T1000 (cell line): ENCODE measurements around the gene MRC1.
A peak's percentile ranks its signal among the peaks of the same experiment; 100 is the strongest.

Experiments used
- DNase-seq: peaks from one replicate; lab custom pipeline; 2025; ENCODE audit warnings: mixed read lengths; lab: John Stamatoyannopoulos, UW

Gene MRC1

DNA sequence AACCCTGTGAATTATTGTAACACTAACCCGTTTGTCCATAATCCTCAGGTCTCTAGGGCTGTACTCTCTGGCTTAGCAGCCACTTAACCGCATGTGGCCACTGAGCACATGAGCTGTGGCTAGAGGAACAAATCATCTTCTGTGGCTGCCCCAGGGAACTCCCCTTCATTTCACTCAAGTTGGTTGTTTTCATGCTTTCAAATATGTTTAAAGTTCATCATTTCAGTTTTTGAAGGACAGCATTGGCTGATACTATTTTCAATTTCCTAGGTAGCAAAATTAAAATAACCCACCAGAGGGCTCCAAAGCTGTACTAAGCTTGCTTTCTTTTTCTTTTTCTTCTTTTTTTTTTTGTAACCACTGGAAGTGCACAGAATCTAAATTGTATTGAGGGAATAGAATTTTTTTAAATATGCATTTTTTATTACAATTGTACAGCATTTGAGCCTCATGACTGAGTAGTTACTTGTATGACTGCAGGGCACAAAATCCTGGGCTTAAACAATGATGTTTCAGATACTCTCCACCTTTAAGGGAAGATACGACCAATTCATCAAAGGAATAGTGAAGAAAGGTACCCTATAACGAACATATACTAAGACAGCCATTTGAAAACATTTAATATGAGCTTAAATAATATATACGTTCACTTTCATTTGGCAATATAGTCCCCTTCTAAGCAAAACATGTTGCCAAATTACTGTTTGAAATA, 38.6 kb downstream of the MRC1 start:
- DNase-seq = peak; percentile 88

DNA sequence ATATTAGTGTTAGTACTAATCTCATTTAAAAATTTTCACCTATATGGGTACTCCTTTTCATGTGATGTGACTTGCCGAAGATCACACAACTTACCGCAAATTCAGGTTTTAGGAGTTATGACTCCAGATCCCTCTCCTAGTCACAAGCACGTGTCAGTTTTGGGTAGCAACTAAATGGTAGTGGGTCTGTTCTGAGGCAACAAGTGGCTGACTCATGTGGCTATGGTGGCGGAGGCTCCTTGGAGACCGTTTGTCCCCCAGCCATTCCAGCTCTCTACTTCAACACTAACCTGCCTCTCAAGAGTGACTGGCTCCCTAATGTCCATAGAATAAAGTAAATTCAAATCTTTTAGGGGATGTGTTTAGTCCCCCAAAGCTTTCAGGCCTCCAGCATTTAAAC, 39.5 kb downstream of the MRC1 start:
- no peak for DNase-seq

DNA sequence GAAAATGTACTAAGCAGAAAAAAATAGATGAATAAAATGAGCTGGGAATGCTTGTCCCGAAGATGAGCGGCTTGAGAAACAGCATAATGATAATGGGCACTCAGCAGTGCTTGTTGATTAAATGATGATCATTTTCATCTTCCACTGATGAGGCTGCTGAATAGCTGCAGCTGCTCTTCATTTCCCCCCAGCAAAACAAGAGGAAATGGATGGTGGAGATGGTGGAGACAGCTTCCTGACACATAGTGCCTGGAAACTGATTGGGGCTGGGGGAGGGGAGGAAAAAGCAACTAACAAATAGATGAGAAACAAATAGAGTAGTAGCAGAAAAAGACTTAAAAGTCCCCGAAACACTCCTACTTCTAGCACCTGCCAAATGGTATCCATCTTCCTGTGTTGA, 41.4 kb downstream of the MRC1 start:
- DNase-seq = no peak

DNA sequence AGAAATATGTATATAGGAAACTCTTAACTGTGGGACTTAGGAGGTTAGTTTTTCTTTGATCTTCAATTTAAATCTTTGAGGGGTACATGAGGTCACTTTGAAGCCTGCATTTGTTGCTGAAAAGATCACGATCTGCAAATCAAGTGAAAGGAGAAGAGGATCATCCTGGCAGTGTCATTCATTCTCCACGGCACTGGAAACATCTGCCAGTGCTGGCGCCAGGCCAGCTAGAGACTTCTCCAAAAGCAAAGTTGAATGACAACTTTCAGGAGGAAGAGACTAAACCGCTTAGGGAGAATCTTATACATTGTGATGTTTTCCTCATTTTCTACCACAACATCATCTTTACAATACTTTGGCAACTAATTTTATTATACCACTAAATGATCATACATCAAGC, 42.5 kb downstream of the MRC1 start:
- DNase-seq = no peak

DNA sequence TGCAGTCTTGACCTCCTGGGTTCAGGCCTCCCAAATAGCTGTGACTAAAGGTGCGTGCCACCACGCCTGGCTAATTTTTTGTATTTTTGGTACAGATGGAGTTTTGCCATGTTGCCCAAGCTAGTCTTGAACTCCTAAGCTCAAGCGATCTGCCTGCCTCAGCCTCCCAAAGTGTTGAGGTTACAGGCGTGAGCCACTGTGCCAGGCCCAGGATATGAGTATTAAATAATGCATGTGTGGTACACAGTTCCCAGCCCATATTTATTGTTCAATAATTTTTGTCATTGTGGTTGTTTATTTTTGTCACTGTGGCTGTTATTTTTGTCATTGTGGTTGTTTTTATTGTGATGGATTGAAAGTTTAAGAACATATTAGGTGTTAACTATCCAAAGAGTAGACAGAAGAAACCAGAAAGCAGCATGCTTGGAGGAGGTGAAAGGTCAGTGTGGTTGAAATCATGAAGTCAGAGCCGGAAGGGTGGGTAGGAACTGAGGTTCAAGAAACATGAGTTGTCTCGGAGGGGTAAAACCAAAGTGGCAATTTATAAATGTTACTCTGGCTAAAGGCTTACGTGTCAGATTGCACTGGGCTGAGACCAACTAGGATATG, 45.0 kb downstream of the MRC1 start:
- DNase-seq = no peak

DNA sequence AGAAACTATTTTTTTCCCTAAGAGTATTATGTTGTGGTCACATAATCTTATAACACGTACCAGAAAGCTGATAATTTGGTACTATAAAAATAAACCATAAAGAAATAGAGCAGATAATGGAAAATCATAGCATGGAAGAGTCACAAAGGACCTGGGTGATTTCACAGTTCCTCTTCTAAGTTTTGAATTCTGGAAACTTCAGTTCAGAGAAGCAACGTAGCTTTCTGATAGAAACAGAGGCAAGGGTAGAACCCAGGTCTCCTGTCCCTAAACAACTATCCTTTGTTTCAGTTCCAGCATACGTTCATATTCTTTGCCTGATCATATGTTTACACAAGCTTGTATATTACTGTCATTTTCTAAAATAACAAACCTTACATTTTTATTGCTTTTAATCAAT, 47.9 kb downstream of the MRC1 start:
- DNase-seq = no peak

DNA sequence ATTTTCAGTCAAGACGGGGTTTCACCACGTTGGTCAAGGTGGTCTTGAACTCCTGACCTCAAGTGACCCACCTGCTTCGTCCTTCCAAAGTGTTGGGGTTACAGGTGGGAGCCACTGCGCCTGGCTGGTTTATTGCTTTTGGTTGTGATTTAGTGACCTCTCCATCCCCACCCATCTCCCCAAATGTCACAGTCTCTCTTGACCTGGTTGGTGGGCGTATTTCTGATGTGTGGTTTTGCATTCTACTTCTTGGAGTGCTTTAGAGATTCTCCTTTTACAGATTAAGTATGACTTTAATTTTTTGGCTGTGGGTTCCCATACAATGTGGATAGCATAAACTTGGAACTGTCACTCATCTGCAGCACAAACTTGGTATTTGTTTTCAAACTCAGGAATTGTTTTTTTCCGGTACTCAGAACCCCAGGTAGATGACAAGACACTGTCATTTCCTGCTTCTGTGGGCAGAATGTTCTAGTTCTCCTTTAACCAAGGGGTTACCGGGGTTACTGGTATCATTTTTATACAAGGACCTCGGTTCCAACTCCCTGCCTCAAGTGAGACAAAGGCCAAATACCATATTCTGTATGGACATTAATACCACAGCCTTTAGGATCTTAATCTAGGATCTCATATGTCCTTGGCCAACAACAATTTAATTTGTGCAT, 50.5 kb downstream of the MRC1 start:
- no peak for DNase-seq

DNA sequence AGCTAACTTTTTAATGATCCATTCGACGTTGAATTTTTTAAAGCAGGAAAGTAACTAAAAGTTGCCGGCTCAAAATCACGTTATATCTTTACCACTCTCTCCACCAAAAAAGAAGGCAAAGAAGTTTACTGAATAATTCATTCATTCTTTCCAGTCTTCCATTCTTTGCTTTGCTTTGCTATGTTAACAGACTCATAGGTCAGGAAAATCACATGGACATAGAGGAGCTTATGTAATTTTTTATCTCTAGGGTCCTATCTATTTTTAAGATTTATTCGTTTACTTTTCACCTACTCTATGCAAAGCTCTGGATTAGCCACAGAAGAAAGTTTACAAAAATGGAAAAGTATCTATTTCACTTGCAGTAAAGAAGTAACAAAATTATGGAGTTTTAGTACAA, 52.6 kb downstream of the MRC1 start:
- no peak for DNase-seq

DNA sequence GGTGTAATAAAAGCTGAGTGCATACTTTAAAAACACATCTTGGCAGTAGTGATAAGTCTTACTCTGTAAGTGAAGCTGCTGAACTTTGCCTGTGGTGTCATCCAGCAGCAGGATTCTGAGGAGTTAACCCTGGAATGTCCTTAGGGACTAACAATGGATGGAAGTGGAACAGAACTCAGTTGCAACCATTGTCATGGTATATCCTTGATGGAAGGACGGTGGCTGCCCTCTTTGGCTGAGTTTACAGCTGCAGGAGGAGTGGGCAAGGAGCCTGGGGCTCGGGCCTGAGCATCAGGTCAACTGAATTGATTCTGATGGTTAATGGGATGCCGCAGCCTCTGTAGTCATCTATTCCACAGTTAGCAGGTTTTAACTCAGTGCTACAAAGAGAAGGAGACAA, 56.2 kb downstream of the MRC1 start:
- DNase-seq = no peak

DNA sequence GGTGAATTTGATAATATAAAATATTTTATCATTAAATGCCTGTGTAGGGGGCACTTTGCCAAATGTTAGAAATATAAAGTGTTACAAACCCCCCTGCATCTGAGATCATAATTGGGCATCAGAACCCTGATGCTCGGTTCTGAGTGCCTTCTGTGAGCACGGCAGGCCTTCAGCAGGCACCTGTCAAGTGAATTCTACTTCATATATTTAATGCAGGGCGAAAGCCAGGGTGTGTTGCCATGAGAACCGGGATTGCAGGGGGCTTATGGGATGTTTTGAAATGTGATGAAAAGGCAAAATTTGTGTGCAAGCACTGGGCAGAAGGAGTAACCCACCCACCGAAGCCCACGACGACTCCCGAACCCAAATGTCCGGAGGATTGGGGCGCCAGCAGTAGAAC, 57.2 kb downstream of the MRC1 start:
- DNase-seq = no peak

DNA sequence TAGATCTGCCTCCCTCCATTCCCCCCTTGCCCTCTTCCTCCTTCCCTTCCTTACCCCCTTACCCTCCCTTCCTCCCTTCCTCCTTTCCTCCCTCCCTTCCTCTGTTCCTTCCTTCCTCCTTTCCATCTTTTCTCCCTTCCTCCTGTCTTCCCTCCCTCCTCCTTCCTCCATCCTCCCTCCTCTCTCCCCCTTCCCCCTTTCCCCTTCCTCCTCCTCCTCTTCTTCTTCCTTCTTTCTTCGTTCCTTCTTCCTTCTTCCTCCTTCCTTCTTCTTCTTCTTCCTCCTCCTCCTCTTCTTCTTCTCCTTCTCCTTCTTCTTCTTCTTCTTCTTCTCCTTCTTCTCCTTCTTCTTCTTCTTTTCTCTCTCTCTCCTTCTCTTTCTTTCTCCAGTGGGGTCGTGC, 57.9 kb downstream of the MRC1 start:
- DNase-seq = no peak

DNA sequence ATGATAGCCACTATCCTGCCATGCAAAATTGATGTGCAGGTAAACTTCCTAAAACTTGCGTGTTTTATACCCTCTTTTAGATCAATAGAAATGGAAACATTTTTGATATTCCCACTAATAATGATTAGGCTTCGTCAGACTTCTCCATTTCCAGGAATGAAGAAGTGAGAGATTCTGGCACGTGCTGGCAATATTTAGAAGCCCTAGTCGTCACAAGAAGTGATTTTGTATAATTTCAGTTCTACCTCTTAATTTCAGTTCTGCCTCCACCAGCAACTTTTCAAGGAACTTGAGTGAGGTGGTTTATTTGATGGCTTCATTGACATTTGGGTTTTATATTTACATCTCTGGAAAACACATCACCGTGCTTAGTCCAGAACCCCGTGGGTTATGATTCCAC, 61.9 kb downstream of the MRC1 start:
- DNase-seq = no peak

DNA sequence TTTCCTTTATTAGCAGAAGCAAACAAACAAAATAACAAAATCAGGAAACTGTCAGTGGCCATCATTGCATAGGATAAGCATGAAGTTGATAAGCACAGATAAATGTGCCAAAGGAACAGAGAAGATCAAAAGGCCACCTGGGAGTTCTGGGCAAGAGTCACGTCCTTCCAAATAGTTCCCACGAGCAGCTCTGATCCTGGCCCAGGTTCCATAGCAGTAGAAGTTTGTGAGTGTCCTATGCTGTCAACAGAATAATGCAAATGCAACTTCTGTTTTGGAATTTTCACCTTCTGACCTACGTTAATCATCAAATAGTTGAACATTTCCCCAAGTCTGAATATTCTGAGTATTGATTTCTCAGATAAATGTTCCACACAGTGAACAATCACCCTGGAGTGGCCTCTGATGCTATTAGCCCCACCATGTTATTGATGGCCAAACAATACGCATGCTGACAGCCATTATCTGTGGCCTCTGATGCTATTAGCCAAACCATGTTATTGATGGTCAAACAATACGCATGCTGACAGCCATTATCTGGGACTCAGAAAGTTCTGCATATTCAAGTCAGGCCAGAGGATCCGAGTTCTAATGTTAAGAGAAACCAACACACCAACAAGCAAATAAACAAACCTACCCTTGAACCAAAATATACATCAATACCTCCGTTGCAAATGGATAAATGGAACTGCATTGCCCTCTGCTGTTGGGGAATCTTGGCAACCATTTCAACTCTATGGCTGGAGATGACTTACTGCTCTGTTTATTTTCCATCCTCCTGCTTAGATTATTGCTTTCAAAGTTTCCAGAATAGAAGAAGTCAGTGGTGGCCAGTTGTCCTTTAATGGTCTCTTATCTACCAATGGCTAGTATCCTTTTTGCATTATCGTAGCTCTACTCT, 63.3 kb downstream of the MRC1 start:
- DNase-seq = no peak

DNA sequence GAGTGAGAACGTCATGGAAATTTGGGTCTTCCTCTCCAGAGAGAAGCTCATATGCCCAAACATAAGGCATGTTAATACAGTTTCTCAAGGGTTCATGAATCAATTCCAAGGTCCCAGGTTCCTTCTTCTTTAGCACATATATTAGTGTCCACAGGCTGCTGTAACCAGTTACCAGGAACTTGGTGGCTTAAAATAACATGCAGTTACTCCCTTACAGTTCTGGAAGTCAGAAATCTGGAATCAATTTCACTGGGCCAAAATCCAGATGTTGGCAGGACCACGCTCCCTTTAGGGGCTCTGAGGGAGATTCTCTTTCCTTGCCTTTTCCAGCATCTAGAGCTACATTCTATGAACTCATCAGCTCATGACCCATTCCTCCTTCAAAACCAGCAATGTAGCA, 64.8 kb downstream of the MRC1 start:
- DNase-seq = no peak

DNA sequence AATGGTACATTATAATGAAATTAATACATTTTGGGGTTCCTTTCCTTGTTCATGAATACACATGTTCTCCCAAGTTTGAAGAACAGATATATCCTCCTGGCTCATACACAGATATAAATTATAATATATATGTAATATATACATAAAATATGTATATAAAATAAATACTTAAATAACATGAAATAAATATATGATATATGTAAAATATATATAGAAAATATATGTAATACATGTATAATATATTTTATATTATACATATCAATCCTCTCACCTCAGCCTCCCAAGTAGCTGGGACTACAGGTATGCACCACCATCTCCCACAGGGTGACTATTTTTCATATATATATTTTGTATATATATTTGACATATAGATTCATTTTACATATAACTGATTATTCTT, 68.0 kb downstream of the MRC1 start:
- no peak for DNase-seq

DNA sequence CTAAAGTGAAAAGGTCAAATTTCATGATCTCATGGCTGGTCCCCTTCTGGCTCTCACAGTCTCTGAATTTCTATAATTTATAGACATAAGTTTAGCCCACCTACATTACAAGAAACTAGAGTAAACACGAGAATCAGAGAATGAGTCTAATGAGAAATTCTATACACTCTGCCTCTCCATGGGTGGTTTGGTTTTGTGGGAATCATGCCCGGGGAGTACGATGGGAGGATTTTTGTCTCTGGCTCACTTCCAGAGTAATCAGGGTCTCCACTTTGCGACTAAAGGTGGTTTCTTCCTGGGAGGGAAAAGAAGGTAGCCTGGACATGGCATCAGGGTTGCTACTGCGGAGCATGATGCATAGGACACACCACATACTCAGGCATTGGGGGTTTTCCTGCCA, 69.7 kb downstream of the MRC1 start:
- DNase-seq = no peak

DNA sequence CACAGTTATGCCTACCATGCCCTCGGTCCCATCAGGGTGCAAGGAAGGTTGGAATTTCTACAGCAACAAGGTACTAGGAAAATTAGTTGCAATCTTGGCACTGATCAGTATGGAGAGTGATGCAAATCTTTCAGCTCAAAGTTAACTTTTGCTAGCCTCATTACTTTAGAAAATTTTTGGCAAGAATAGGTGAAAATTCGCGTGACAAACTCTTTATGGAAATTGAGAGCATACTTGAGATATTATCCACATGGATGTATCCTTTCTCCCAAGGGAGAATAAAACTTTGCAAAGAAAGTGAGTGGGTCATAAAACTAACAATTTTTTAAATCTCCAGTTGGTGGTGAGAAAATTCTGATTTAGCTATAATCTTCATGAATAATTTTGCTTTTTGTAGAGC, 71.5 kb downstream of the MRC1 start:
- no peak for DNase-seq

DNA sequence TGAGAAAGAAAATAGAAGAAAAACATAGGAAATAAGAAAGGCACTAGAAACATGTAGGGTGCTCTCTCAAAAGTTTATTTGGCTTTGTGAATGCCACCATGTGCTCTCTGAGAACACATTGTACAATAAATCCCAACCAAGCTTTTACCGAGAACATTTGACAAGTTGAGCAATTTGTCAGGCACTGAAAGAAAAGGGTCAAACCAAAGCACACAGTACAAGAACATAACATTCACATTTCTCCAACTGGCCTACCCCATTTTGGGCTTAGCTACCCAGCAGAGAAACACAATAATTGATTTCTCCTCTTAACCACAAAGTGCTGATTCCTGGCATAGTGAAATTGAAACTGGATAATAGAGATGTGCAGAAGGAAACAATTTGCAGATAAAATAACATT, 73.4 kb downstream of the MRC1 start:
- DNase-seq = no peak

DNA sequence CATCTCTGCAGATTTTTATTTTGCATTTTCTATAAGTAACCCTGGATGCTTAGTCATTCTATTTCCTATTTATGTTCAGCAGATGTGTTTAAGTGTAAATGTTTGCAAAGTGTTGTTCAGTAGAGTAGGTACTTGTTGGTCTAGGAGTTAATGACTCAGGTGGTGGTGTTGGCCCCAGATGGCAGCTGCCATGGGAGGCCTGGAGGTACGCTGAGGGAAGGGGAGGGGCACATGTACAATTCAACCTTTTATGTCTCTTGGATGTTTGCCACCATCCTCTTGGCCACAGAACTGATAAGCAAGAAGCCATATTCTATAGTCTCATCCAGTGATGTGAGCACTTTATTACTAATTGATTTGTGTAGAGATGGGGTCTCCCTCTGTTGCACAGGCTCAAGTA, 74.5 kb downstream of the MRC1 start:
- no peak for DNase-seq

DNA sequence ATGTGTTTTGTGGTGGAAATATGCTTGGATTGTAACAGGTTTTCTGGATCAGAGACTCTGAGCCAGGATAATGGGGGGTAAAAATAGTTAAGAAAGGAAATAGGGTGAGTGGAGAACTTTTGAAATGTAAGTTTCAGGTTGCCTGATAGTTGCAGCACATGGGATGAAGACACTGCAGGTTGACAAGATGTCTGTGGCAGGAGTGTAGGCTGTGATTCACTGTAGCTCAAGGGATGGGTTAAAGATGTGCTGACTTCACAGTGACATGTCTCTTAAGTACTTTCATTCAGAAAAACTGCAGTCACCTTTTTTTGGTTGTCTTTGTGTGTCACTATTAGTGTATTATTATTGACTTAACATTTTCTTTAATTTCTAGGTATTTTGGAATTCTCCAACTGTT, 79.0 kb downstream of the MRC1 start:
- DNase-seq = no peak

DNA sequence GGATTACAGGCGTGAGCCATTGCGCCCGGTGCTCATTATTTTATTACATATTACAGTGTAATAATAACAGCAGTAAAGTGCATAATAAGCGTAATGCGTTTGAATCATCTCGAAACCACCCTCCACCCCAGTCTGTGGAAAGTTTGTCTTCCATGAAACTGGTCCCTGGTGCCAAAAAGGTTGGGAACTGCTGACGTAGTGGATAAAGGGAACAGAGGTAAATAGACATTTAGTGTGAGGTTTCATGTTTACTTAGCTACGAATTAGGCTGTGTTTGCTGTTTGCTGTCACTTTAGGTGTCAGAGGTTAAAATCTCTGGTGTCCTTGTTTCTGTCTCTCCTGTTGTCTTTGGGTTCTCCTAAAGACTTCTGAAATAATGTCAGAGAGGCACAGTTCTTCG, 82.3 kb downstream of the MRC1 start:
- no peak for DNase-seq

DNA sequence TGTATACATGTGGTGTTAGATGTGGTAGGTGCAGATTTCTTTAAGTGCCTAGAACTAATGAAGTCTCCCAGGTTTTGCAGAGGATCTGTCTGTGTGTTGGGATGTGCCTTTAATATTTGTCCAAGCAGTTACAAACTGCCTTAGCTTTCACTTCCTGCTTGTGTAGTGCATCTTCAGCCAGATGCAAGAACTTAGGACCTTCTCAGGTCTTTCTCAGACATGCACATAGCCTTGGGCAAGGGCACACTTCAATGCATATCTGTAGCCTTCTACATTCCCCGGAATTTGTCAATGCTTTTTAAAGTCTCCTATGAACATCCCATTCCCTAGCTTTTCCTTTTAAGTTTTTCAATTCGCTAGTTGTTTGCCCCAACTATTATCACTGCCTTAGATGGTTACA, 95.4 kb downstream of the MRC1 start:
- DNase-seq = no peak

DNA sequence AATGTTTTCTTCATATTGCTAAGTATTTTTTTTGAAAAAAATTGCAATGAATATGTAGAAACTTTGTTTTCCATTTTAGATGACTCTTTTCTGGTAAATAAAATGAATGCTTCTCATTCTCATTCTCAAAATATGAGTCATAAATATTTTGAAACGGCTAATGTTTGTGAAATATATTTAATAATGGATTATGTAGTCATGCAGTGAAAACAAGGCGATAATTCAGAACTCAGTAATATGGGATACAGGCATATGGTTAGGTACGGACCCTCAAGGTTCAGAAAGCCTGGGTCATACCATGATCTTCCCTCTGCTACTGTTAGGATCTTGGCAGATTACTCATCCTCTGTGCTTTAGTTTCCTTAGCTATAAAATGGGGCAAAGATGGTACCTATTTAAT, 96.3 kb downstream of the MRC1 start:
- no peak for DNase-seq
